ENCODE data around the gene SEMA3D.

Gene SEMA3D

GRCh38 chr7:85022064-85022697, 164.7 kb downstream of the SEMA3D start:
- no peak for FAIRE-seq
- TF ChIP-seq POLR2AphosphoS5 (IDR thresholded peaks at IDR 0.05; ENCODE audit: low read depth, low read length) (no peak), TAF1 (IDR thresholded peaks at IDR 0.05; ENCODE audit: borderline replicate concordance, low read depth, low read length) (no peak), POLR2A (IDR thresholded peaks at IDR 0.05; ENCODE audit: low read depth, low read length) (no peak)
- DNase-seq (ENCODE audit: insufficient read length) = no peak

GRCh38 chr7:85021101-85021704, 165.7 kb downstream of the SEMA3D start:
- FAIRE-seq = no peak
- no peak for TF ChIP-seq POLR2AphosphoS5 (IDR thresholded peaks at IDR 0.05; ENCODE audit: low read depth, low read length)
- TF ChIP-seq POLR2A (IDR thresholded peaks at IDR 0.05; ENCODE audit: low read depth, low read length) = no peak
- TF ChIP-seq TAF1 (IDR thresholded peaks at IDR 0.05; ENCODE audit: borderline replicate concordance, low read depth, low read length) = no peak
- no peak for DNase-seq (ENCODE audit: insufficient read length)

GRCh38 chr7:85019778-85020177, 167.1 kb downstream of the SEMA3D start:
- FAIRE-seq (no peak), DNase-seq (ENCODE audit: insufficient read length) (no peak)
- TF ChIP-seq TAF1 (IDR thresholded peaks at IDR 0.05; ENCODE audit: borderline replicate concordance, low read depth, low read length) (no peak), POLR2A (IDR thresholded peaks at IDR 0.05; ENCODE audit: low read depth, low read length) (no peak), POLR2AphosphoS5 (IDR thresholded peaks at IDR 0.05; ENCODE audit: low read depth, low read length) (no peak)

DNA sequence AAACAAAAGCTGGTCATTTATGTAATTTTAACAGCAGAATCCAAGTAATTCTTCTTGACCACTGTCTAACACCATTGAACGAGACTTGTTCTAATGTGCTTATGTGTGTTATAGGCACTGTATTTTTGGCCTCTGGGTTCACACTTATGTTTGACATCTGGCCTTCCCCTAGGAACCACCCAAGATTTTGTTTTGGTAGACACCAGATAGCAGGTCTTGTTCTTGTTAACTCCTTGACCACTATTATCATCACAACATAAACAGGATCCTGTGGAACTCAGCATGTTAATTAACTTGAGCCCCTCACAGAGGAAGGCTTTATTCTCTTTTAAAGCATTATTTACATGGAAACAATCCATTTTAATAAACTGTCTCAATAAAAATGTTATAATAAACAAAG, 167.7 kb downstream of the SEMA3D start:
- FAIRE-seq (no peak), DNase-seq (ENCODE audit: insufficient read length) (no peak)
- no peak for TF ChIP-seq TAF1 (IDR thresholded peaks at IDR 0.05; ENCODE audit: borderline replicate concordance, low read depth, low read length)
- no peak for TF ChIP-seq POLR2A (IDR thresholded peaks at IDR 0.05; ENCODE audit: low read depth, low read length)
- TF ChIP-seq POLR2AphosphoS5 (IDR thresholded peaks at IDR 0.05; ENCODE audit: low read depth, low read length) = no peak

- DNase-seq (ENCODE audit: insufficient read length) = no peak
- TF ChIP-seq POLR2A (IDR thresholded peaks at IDR 0.05; ENCODE audit: low read depth, low read length) (no peak), TAF1 (IDR thresholded peaks at IDR 0.05; ENCODE audit: borderline replicate concordance, low read depth, low read length) (no peak), POLR2AphosphoS5 (IDR thresholded peaks at IDR 0.05; ENCODE audit: low read depth, low read length) (no peak)
- FAIRE-seq = no peak
Observed at GRCh38 chr7:85018498-85018897, 168.4 kb downstream of the SEMA3D start.

GRCh38 chr7:85016286-85016685, 170.6 kb downstream of the SEMA3D start:
- no peak for DNase-seq (ENCODE audit: insufficient read length)
- FAIRE-seq = no peak
- TF ChIP-seq TAF1 (IDR thresholded peaks at IDR 0.05; ENCODE audit: borderline replicate concordance, low read depth, low read length) = no peak
- TF ChIP-seq POLR2AphosphoS5 (IDR thresholded peaks at IDR 0.05; ENCODE audit: low read depth, low read length) = no peak
- no peak for TF ChIP-seq POLR2A (IDR thresholded peaks at IDR 0.05; ENCODE audit: low read depth, low read length)

DNA sequence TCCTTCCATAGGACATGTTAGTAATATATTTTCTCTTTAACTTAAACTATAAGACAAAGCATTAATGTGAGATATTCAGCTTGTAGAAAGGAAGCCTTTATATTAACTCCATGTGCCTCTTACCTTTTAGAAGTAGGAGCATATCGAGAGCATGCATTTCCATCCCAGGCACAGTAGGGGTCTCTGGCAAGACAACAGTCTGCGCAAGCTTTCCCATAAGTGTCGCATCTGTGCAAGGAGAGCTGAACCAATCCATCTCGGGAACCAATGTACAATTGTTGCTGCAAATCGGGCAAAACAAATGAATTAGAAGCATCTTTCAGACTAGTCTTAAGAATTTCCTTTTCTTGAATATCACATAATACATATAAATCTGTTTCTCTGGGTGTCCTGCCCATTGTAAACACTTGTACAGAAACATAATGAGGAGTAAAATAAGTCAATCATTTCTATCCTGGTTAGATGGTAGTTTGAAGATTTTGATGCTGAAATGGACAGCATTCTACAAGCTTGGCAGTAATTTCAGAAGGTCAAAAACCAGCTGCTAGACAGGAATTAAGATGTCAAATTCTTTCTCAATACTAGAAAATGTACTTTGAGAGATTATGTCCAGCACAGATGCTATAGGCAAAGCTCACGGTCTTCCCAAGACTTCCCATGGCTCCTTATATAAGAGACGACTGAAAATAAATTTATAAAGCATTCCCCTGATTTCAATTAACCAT, 171.8 kb downstream of the SEMA3D start:
- TF ChIP-seq POLR2AphosphoS5 (IDR thresholded peaks at IDR 0.05; ENCODE audit: low read depth, low read length) = no peak
- TF ChIP-seq TAF1 (IDR thresholded peaks at IDR 0.05; ENCODE audit: borderline replicate concordance, low read depth, low read length) = no peak
- no peak for TF ChIP-seq POLR2A (IDR thresholded peaks at IDR 0.05; ENCODE audit: low read depth, low read length)
- DNase-seq (ENCODE audit: insufficient read length) = no peak
- no peak for FAIRE-seq

GRCh38 chr7:85011127-85011526, 175.7 kb downstream of the SEMA3D start:
- TF ChIP-seq POLR2A (IDR thresholded peaks at IDR 0.05; ENCODE audit: low read depth, low read length) (no peak), POLR2AphosphoS5 (IDR thresholded peaks at IDR 0.05; ENCODE audit: low read depth, low read length) (no peak), TAF1 (IDR thresholded peaks at IDR 0.05; ENCODE audit: borderline replicate concordance, low read depth, low read length) (no peak)
- no peak for DNase-seq (ENCODE audit: insufficient read length)
- no peak for FAIRE-seq

DNA sequence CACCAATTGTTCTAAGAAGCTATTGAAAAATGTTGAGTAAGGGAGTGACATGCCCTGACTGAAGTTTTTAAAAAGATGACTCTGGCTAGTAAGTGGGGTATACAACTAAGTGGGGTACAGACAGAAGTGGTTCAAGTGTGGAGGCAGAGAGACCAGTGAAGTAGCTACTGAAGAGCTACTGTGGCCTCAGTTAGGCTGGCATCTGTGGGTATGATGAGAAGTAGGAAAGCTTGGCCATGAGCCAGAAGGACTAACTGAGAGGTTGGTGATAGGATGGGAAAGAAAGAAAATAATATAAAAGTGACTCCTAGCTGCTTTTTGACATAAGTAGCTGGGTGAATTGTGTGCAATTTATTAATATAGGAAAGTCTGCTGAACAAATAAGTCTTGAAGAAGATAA, 176.6 kb downstream of the SEMA3D start:
- FAIRE-seq (no peak), DNase-seq (ENCODE audit: insufficient read length) (no peak)
- TF ChIP-seq TAF1 (IDR thresholded peaks at IDR 0.05; ENCODE audit: borderline replicate concordance, low read depth, low read length) (no peak), POLR2A (IDR thresholded peaks at IDR 0.05; ENCODE audit: low read depth, low read length) (no peak), POLR2AphosphoS5 (IDR thresholded peaks at IDR 0.05; ENCODE audit: low read depth, low read length) (no peak)

- FAIRE-seq (no peak), DNase-seq (ENCODE audit: insufficient read length) (no peak)
- TF ChIP-seq TAF1 (IDR thresholded peaks at IDR 0.05; ENCODE audit: borderline replicate concordance, low read depth, low read length) = no peak
- no peak for TF ChIP-seq POLR2AphosphoS5 (IDR thresholded peaks at IDR 0.05; ENCODE audit: low read depth, low read length)
- no peak for TF ChIP-seq POLR2A (IDR thresholded peaks at IDR 0.05; ENCODE audit: low read depth, low read length)
Observed at GRCh38 chr7:85006754-85007153, 180.1 kb downstream of the SEMA3D start.

GRCh38 chr7:85004402-85004801, 182.5 kb downstream of the SEMA3D start:
- FAIRE-seq (no peak), DNase-seq (ENCODE audit: insufficient read length) (no peak)
- TF ChIP-seq TAF1 (IDR thresholded peaks at IDR 0.05; ENCODE audit: borderline replicate concordance, low read depth, low read length) (no peak), POLR2AphosphoS5 (IDR thresholded peaks at IDR 0.05; ENCODE audit: low read depth, low read length) (no peak), POLR2A (IDR thresholded peaks at IDR 0.05; ENCODE audit: low read depth, low read length) (no peak)
